Loucy (cell line): Measurements from ENCODE around the gene GEMIN5.

ENCODE experiments used
- EZH2phosphoT487 ChIP-seq: fragments of 200-600 bp; IDR thresholded peaks from 2 replicates; pipeline ENCODE4 v1.6.1; 2018; ENCODE audit warnings: antibody characterized with exemption, mild to moderate bottlenecking, moderate library complexity, borderline replicate concordance
- TF ChIP-seq, protein P1 (sequence below): fragments of 200-600 bp; sonication (generic); conservative IDR thresholded peaks from 2 replicates; pipeline ENCODE4 v1.5.1; 2014; ENCODE audit warnings: mild to moderate bottlenecking, antibody characterized with exemption, low read length

DNA sequence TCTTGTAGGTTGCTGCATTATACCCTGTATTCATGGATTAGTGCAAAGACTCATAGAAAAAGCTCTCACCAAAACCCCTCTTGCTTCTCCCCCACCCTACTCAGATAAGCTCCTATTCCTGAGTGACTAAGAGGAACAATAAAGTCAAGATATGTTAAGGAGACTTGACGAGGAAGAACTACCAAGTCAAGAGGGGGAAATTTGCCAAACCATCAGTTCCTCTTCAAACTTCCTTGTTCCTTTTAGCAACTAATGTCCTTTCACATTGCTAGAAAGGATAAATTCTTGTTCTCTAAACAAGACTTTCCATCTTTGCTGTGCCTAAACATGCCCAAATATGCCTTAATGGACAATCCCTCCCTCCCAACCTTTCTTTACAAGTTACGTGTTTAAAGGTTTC, 52.6 kb downstream of the GEMIN5 start:
- TF ChIP-seq, protein P1, sequence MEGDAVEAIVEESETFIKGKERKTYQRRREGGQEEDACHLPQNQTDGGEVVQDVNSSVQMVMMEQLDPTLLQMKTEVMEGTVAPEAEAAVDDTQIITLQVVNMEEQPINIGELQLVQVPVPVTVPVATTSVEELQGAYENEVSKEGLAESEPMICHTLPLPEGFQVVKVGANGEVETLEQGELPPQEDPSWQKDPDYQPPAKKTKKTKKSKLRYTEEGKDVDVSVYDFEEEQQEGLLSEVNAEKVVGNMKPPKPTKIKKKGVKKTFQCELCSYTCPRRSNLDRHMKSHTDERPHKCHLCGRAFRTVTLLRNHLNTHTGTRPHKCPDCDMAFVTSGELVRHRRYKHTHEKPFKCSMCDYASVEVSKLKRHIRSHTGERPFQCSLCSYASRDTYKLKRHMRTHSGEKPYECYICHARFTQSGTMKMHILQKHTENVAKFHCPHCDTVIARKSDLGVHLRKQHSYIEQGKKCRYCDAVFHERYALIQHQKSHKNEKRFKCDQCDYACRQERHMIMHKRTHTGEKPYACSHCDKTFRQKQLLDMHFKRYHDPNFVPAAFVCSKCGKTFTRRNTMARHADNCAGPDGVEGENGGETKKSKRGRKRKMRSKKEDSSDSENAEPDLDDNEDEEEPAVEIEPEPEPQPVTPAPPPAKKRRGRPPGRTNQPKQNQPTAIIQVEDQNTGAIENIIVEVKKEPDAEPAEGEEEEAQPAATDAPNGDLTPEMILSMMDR, result no peak
- TF ChIP-seq EZH2phosphoT487, result no peak
